MCF 10A (cell line): Measurements from ENCODE around the gene ERGIC2. TPM values are rescaled to one million over a fixed set of nuclear protein-coding genes. Genes with fewer than 3 reads are reported as not detected.

ENCODE experiments used
- BruUV-seq: library from RNA; stranded (reverse); fragments of 400-500 nt; replicated peaks from 2 replicates; lab custom pipeline; 2021; lab: Mats Ljungman, UMichigan
- CTCF ChIA-PET: fragments of 300-600 bp; sonication (Branson Sonifier 250); formaldehyde crosslinking; extraction: SDS; loops from one replicate; lab custom pipeline; 2021; ENCODE audit warnings: antibody characterized with exemption, inconsistent platforms; lab: Yijun Ruan, JAX
- POLR2A ChIA-PET: fragments of 300-600, 350-650 bp; sonication (Branson Sonifier 250); formaldehyde crosslinking; extraction: SDS; loops from one replicate; lab custom pipeline; 2020; ENCODE audit warnings: antibody characterized with exemption, inconsistent platforms; lab: Yijun Ruan, JAX
- DNase-seq: peaks from one replicate; pipeline ENCODE4 v3.0.0-alpha.2; 2018; ENCODE audit not compliant: unreplicated experiment
- H3K27ac Mint-ChIP-seq: one replicate; pipeline ENCODE4 v1.8.0; 2022; ENCODE audit warnings: mild to moderate bottlenecking, low read depth, mixed read lengths; ENCODE audit not compliant: unreplicated experiment
- H3K27me3 Mint-ChIP-seq: one replicate; pipeline ENCODE4 v1.8.0; 2022; ENCODE audit warnings: mixed read lengths; ENCODE audit not compliant: insufficient read depth, unreplicated experiment
- H3K36me3 Mint-ChIP-seq: one replicate; pipeline ENCODE4 v1.8.0; 2022; ENCODE audit warnings: mild to moderate bottlenecking, moderate library complexity, mixed read lengths; ENCODE audit not compliant: insufficient read depth, unreplicated experiment
- H3K4me1 Mint-ChIP-seq: one replicate; pipeline ENCODE4 v1.8.0; 2022; ENCODE audit warnings: mixed read lengths; ENCODE audit not compliant: insufficient read depth, unreplicated experiment
- H3K4me3 Mint-ChIP-seq: one replicate; pipeline ENCODE4 v1.8.0; 2022; ENCODE audit warnings: mild to moderate bottlenecking, moderate library complexity, mixed read lengths; ENCODE audit not compliant: unreplicated experiment
- H3K9me3 Mint-ChIP-seq: one replicate; pipeline ENCODE4 v1.8.0; 2022; ENCODE audit warnings: mixed read lengths; ENCODE audit not compliant: unreplicated experiment
- intact Hi-C: fragments of 100-400 bp; cut with micrococcal nuclease; formaldehyde crosslinking; loops from 2 replicates; pipeline ENCODE4 v1.14.1; 2022
- total RNA-seq: library from RNA; stranded (reverse); gene quantifications from 2 replicates; pipeline ENCODE4 v1.2.3, GENCODE V29; 2022
- TF ChIP-seq, protein P1 (sequence below): fragments of 200-600 bp; IDR thresholded peaks from one replicate; pipeline ENCODE4 v1.8.0; 2022; ENCODE audit warnings: antibody characterized with exemption, mild to moderate bottlenecking; ENCODE audit not compliant: unreplicated experiment

Gene ERGIC2
- total RNA-seq, 1 experiment from 2014 or later: 63.6 TPM

GRCh38 chr12:29288031-29288430, 92.9 kb downstream of the ERGIC2 start:
- intact Hi-C loops: no loop called here
- no peak for DNase-seq
- Mint-ChIP-seq H3K27ac (no peak overlapping the region), H3K4me3 (no peak overlapping the region), H3K4me1 (no peaks in the 10 kb centered on the region), H3K27me3 (no peaks in the 10 kb centered on the region), H3K36me3 (peaks cover 7% of the 10 kb centered on the region), H3K9me3 (peaks cover 10% of the 10 kb centered on the region)
- BruUV-seq: no TSS peak
- CTCF ChIA-PET: no interaction called here
- POLR2A ChIA-PET: no interaction called here
- TF ChIP-seq, protein P1, sequence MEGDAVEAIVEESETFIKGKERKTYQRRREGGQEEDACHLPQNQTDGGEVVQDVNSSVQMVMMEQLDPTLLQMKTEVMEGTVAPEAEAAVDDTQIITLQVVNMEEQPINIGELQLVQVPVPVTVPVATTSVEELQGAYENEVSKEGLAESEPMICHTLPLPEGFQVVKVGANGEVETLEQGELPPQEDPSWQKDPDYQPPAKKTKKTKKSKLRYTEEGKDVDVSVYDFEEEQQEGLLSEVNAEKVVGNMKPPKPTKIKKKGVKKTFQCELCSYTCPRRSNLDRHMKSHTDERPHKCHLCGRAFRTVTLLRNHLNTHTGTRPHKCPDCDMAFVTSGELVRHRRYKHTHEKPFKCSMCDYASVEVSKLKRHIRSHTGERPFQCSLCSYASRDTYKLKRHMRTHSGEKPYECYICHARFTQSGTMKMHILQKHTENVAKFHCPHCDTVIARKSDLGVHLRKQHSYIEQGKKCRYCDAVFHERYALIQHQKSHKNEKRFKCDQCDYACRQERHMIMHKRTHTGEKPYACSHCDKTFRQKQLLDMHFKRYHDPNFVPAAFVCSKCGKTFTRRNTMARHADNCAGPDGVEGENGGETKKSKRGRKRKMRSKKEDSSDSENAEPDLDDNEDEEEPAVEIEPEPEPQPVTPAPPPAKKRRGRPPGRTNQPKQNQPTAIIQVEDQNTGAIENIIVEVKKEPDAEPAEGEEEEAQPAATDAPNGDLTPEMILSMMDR: no peak

DNA sequence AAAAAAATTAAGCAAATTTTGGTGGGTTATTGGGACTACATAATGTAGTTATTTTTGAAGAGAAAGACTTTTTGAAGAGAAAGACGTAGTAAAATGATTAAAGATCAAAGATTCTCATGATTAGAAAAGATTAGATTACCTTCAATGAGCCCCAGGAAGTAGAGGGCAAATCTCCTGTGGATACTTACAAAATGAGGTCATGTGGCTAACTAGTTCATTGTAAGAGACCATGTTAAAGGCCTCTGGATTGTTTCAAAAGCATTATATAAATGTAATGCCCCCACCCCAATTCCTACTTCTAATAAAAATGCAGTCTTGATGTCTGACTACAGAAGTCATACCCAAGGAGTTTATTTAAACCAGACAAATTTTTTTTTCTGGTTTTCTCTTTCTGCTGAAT, 93.3 kb downstream of the ERGIC2 start:
- intact Hi-C loops: no loop called here
- H3K27me3 Mint-ChIP-seq: no peaks in the 10 kb centered on the region
- TF ChIP-seq, protein P1: no peak

More for the DNA sequence above, 93.3 kb downstream of the ERGIC2 start:
- Mint-ChIP-seq H3K4me1 (no peaks in the 10 kb centered on the region), H3K9me3 (peaks cover 10% of the 10 kb centered on the region), H3K36me3 (peaks cover 7% of the 10 kb centered on the region), H3K4me3 (no peak overlapping the region), H3K27ac (no peak overlapping the region)
- ChIA-PET CTCF (no interaction called here), POLR2A (no interaction called here)
- DNase-seq: no peak
- no TSS peak for BruUV-seq

Other genes with a start within 250 kb of the ERGIC2 start
- 1.7 TPM in 2 replicates for gene FAR2, start 231.9 kb downstream of the ERGIC2 start, total RNA-seq
- 1.9 and 4.0 TPM in 2 replicates for gene OVCH1, start 116.5 kb upstream of the ERGIC2 start, total RNA-seq